Measurements from ENCODE around the gene TNKS1BP1.

The TNKS1BP1 gene

DNA sequence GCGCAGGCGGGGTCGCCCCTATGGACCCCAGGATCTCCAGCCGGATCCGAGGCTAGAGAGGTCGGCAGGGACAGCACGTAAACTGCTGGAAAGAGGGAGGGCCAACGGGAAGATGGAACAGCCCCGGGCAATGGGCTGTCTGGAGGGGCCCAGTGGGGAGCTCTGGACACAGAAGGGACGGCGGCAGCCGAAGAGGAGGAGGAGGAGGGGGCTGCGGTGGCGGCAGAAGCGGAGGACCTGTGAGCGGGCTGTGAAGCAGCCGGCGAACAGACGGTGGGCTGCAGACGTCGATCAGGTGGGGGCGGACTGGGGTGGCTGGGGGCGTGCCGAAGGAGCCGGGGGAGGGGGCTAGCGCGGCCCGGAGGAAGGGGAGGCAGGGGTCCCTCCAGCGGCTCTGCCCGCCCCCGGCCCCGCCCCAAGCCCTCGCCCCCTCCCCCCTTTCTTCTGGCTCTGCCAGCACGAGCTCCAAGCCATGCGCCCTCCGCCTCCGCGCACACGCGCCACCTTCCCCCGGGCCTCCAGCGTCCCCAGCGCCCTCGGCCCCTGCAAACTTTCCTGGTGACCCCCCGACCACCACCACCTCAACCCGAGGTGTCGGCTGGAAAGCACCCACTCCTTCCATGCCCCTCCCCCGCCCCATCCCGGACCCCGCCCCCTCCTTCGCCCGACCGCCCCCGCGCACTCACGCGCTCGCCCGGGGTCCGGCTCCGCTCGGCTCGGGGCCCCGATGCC is 432 bp downstream of the TNKS1BP1 start:
- no peak overlapping the region for H4K8ac ChIP-seq (ENCODE audit: low read depth, low read length)
- WGBS, 2 donors (ENCODE audit: extremely low coverage in 2 of 2, insufficient read length in 2 of 2, insufficient replicate concordance in 1 of 2), result no CpG with 5 or more reads among the region's 64 CpGs
- peak overlapping the region; percentile 90 for H2BK5ac ChIP-seq (ENCODE audit: low read length)
- H2BK15ac ChIP-seq (ENCODE audit: low read length), result no peak overlapping the region
- H3K9me3 ChIP-seq (replicated peaks in 1 of 2; ENCODE audit: control insufficient read depth in 2 of 2, insufficient read depth in 1 of 2, low read depth in 1 of 2, low read length in 2 of 2), result peaks cover 0 to 1% of the 10 kb centered on the region in 2 donors
- peaks cover 16% of the 10 kb centered on the region for H3K79me1 ChIP-seq (ENCODE audit: low read depth, low read length)
- peak overlapping the region; percentile 89 for H3K9ac ChIP-seq (ENCODE audit: low read depth, low read length, poor library complexity)
- peak overlapping the region; percentile 75 for H2BK12ac ChIP-seq (ENCODE audit: low read length)
- peak overlapping the region; percentile 89 for H3K4me2 ChIP-seq (ENCODE audit: insufficient read depth, low read length, poor library complexity, severe bottlenecking)
- H2AFZ ChIP-seq (ENCODE audit: low read length), result peak overlapping the region; percentile 84
- peaks cover 21 to 30% of the 10 kb centered on the region in 2 donors for H3K4me1 ChIP-seq (ENCODE audit: control insufficient read depth in 2 of 2, insufficient read depth in 1 of 2, low read depth in 1 of 2, low read length in 2 of 2)
- peak overlapping the region; percentile 96 for H2AK5ac ChIP-seq (ENCODE audit: low read depth, low read length)
- no peak overlapping the region for H4K91ac ChIP-seq (ENCODE audit: low read depth, low read length, poor library complexity)
- peak overlapping the region; percentile 73 for H3K14ac ChIP-seq (ENCODE audit: low read length)
- no peaks in the 10 kb centered on the region for H3K27me3 ChIP-seq (ENCODE audit: control insufficient read depth in 3 of 3, insufficient read depth in 3 of 3, low read depth in 1 of 3, low read length in 3 of 3)
- H2BK120ac ChIP-seq (ENCODE audit: low read depth, low read length), result peak overlapping the region; percentile 36
- peak overlapping the region; percentile 72 to 90 for H3K4me3 ChIP-seq (ENCODE audit: low read length in 2 of 2)
- H3K36me3 ChIP-seq (replicated peaks in 1 of 2; ENCODE audit: control insufficient read depth in 2 of 2, insufficient read depth in 2 of 2, low read length in 2 of 2), result peaks cover 42 to 61% of the 10 kb centered on the region in 2 donors
- peak; percentile 71 for DNase-seq (ENCODE audit: low spot score)
- no peak overlapping the region for H3K4ac ChIP-seq (ENCODE audit: low read length)
- peak overlapping the region; percentile 99 for H3K18ac ChIP-seq (ENCODE audit: low read length)
- peak overlapping the region; percentile 68 for H3K23ac ChIP-seq (ENCODE audit: low read depth, low read length, poor library complexity)
- peak overlapping the region; percentile 97 for H3K27ac ChIP-seq (replicated peaks; ENCODE audit: low read length)

- H3K4me1 ChIP-seq (ENCODE audit: control insufficient read depth in 2 of 2, insufficient read depth in 1 of 2, low read depth in 1 of 2, low read length in 2 of 2), result peaks cover 21 to 30% of the 10 kb centered on the region in 2 donors
Observed at GRCh38 chr11:57323855-57324153, 948 bp downstream of the TNKS1BP1 start.

GRCh38 chr11:57323167-57323854 is 1.4 kb downstream of the TNKS1BP1 start:
- no peak overlapping the region for H4K91ac ChIP-seq (ENCODE audit: low read depth, low read length, poor library complexity)
- DNase-seq (ENCODE audit: low spot score), result no peak
- no peak overlapping the region for H2AFZ ChIP-seq (ENCODE audit: low read length)
- H3K27ac ChIP-seq (replicated peaks; ENCODE audit: low read length), result peak overlapping the region; percentile 92
- H2BK15ac ChIP-seq (ENCODE audit: low read length), result no peak overlapping the region
- H3K27me3 ChIP-seq (ENCODE audit: control insufficient read depth in 3 of 3, insufficient read depth in 3 of 3, low read depth in 1 of 3, low read length in 3 of 3), result no peaks in the 10 kb centered on the region
- peak overlapping the region; percentile 72 to 85 for H3K4me3 ChIP-seq (ENCODE audit: low read length in 2 of 2)
- H3K36me3 ChIP-seq (replicated peaks in 1 of 2; ENCODE audit: control insufficient read depth in 2 of 2, insufficient read depth in 2 of 2, low read length in 2 of 2), result peaks cover 40 to 60% of the 10 kb centered on the region in 2 donors
- H2AK5ac ChIP-seq (ENCODE audit: low read depth, low read length), result peak overlapping the region; percentile 96
- H4K8ac ChIP-seq (ENCODE audit: low read depth, low read length), result no peak overlapping the region
- H3K14ac ChIP-seq (ENCODE audit: low read length), result no peak overlapping the region
- H2BK120ac ChIP-seq (ENCODE audit: low read depth, low read length), result no peak overlapping the region
- no peak overlapping the region for H3K4ac ChIP-seq (ENCODE audit: low read length)
- H2BK12ac ChIP-seq (ENCODE audit: low read length), result no peak overlapping the region
- H3K79me1 ChIP-seq (ENCODE audit: low read depth, low read length), result peaks cover 16% of the 10 kb centered on the region
- H3K18ac ChIP-seq (ENCODE audit: low read length), result peak overlapping the region; percentile 62
- H3K23ac ChIP-seq (ENCODE audit: low read depth, low read length, poor library complexity), result no peak overlapping the region
- peak overlapping the region; percentile 71 for H3K9ac ChIP-seq (ENCODE audit: low read depth, low read length, poor library complexity)
- no CpG with 5 or more reads among the region's 3 CpGs for WGBS, 2 donors (ENCODE audit: extremely low coverage in 2 of 2, insufficient read length in 2 of 2, insufficient replicate concordance in 1 of 2)
- no peaks in the 10 kb centered on the region for H3K9me3 ChIP-seq (replicated peaks in 1 of 2; ENCODE audit: control insufficient read depth in 2 of 2, insufficient read depth in 1 of 2, low read depth in 1 of 2, low read length in 2 of 2)
- peak overlapping the region; percentile 89 for H3K4me2 ChIP-seq (ENCODE audit: insufficient read depth, low read length, poor library complexity, severe bottlenecking)
- peaks cover 21 to 30% of the 10 kb centered on the region in 2 donors for H3K4me1 ChIP-seq (ENCODE audit: control insufficient read depth in 2 of 2, insufficient read depth in 1 of 2, low read depth in 1 of 2, low read length in 2 of 2)
- H2BK5ac ChIP-seq (ENCODE audit: low read length), result peak overlapping the region; percentile 90

More at GRCh38 chr11:57323855-57324153, 948 bp downstream of the TNKS1BP1 start:
- Histone ChIP-seq H3K18ac (ENCODE audit: low read length) (peak overlapping the region; percentile 99), H3K4me3 (ENCODE audit: low read length in 2 of 2) (peak overlapping the region; percentile 72 to 85), H4K91ac (ENCODE audit: low read depth, low read length, poor library complexity) (no peak overlapping the region), H4K8ac (ENCODE audit: low read depth, low read length) (no peak overlapping the region), H2BK15ac (ENCODE audit: low read length) (no peak overlapping the region), H3K36me3 (replicated peaks in 1 of 2; ENCODE audit: control insufficient read depth in 2 of 2, insufficient read depth in 2 of 2, low read length in 2 of 2) (peaks cover 41 to 60% of the 10 kb centered on the region in 2 donors), H2BK12ac (ENCODE audit: low read length) (peak overlapping the region; percentile 75), H3K9ac (ENCODE audit: low read depth, low read length, poor library complexity) (peak overlapping the region; percentile 89), H3K4me2 (ENCODE audit: insufficient read depth, low read length, poor library complexity, severe bottlenecking) (peak overlapping the region; percentile 89), H3K4ac (ENCODE audit: low read length) (no peak overlapping the region), H2AFZ (ENCODE audit: low read length) (peak overlapping the region; percentile 84), H3K23ac (ENCODE audit: low read depth, low read length, poor library complexity) (peak overlapping the region; percentile 68), H2BK5ac (ENCODE audit: low read length) (peak overlapping the region; percentile 90), H3K27me3 (ENCODE audit: control insufficient read depth in 3 of 3, insufficient read depth in 3 of 3, low read depth in 1 of 3, low read length in 3 of 3) (no peaks in the 10 kb centered on the region), H2AK5ac (ENCODE audit: low read depth, low read length) (peak overlapping the region; percentile 96), H3K9me3 (replicated peaks in 1 of 2; ENCODE audit: control insufficient read depth in 2 of 2, insufficient read depth in 1 of 2, low read depth in 1 of 2, low read length in 2 of 2) (peaks cover 0 to 1% of the 10 kb centered on the region in 2 donors), H3K27ac (replicated peaks; ENCODE audit: low read length) (peak overlapping the region; percentile 92), H3K14ac (ENCODE audit: low read length) (peak overlapping the region; percentile 73), H3K79me1 (ENCODE audit: low read depth, low read length) (peaks cover 17% of the 10 kb centered on the region), H2BK120ac (ENCODE audit: low read depth, low read length) (peak overlapping the region; percentile 36)
- no peak for DNase-seq (ENCODE audit: low spot score)
- WGBS, 2 donors (ENCODE audit: extremely low coverage in 2 of 2, insufficient read length in 2 of 2, insufficient replicate concordance in 1 of 2), result no CpG with 5 or more reads among the region's 9 CpGs
